ENCODE data around the gene OR6X1. TPM values are rescaled to one million over a fixed set of nuclear protein-coding genes. Genes with fewer than 3 reads are reported as not detected.

Gene OR6X1
- total RNA-seq: not detected
- not detected for polyA plus RNA-seq

DNA sequence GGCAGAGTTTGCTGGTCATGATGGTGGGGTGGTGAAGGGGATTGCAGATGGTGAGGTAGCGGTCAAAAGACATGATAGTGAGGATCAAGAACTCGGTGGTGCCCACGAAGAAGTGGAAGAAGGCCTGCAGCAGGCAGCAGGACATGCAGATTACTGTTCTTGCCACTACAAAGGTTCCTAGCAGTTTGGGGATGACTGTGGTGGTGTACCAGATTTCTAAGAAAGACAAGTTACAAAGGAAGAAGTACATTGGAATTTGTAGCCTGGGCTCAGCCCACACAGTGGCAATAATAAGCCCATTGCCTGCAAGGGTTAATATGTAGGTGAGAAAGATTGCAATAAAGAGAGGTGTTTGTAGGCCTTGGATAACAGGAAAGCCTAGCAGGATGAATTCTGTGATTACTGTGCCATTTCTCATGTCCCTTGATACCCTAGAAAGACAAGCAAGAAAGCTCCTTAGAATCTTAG is at the start of gene OR6X1:
OR6X1 (minus strand) TSS at position 418 of the 468 bp plus-strand sequence; CDS start at position 418, 0 bp downstream.
- Histone ChIP-seq H3K4me3 (ENCODE audit: low read depth, low read length) (no peak within 1 kb of the TSS), H3K36me3 (ENCODE audit: insufficient read depth) (no peaks in the 10 kb centered on the region), H3K27ac (ENCODE audit: low read depth) (no peak within 1 kb of the TSS), H3K4me1 (ENCODE audit: insufficient read depth) (no peaks in the 10 kb centered on the region)
- 86% methylated on average over 3 of the region's 3 CpGs for WGBS
- no peak for DNase-seq (ENCODE audit: extremely low spot score)

DNA sequence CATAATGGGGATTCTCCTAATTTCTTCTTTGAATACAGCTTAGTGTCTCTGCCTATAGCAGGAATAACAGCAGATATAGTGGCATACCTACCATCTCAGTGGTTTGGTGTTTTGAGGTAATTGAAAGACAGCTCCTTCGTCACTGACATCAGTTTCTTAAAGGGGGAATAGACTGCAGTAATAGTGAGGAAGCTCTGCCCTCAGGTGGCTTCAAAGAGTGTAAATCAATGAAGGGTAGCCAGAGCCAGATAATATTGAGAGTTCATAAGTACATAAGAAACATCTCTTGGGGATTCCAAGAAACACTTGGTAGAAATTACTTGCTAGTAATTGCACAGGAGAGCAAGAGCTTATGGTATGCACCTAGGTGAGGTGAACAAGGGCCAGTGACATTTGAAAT is 47.4 kb upstream of the OR6X1 start:
- Histone ChIP-seq H3K27ac (ENCODE audit: low read depth) (no peak overlapping the region), H3K36me3 (ENCODE audit: insufficient read depth) (no peaks in the 10 kb centered on the region), H3K4me1 (ENCODE audit: insufficient read depth) (no peaks in the 10 kb centered on the region), H3K4me3 (ENCODE audit: low read depth, low read length) (no peak overlapping the region)
- 0% methylated on average over 1 of the region's 1 CpG for WGBS
- DNase-seq (ENCODE audit: extremely low spot score): no peak

- H3K36me3 ChIP-seq (ENCODE audit: insufficient read depth): no peaks in the 10 kb centered on the region
- no peak overlapping the region for H3K4me3 ChIP-seq (ENCODE audit: low read depth, low read length)
- H3K4me1 ChIP-seq (ENCODE audit: insufficient read depth): no peaks in the 10 kb centered on the region
- DNase-seq (ENCODE audit: extremely low spot score): no peak
- 64% methylated on average over 3 of the region's 3 CpGs for WGBS
- no peak overlapping the region for H3K27ac ChIP-seq (ENCODE audit: low read depth)
Measured at GRCh38 chr11:123800036-123800435, 45.7 kb upstream of the OR6X1 start.

- no peak for DNase-seq (ENCODE audit: extremely low spot score)
- Histone ChIP-seq H3K4me3 (ENCODE audit: low read depth, low read length) (no peak overlapping the region), H3K27ac (ENCODE audit: low read depth) (no peak overlapping the region), H3K4me1 (ENCODE audit: insufficient read depth) (no peaks in the 10 kb centered on the region), H3K36me3 (ENCODE audit: insufficient read depth) (no peaks in the 10 kb centered on the region)
- WGBS: 82% methylated on average over 4 of the region's 4 CpGs
Measured at GRCh38 chr11:123799438-123799837, 45.1 kb upstream of the OR6X1 start.

DNA sequence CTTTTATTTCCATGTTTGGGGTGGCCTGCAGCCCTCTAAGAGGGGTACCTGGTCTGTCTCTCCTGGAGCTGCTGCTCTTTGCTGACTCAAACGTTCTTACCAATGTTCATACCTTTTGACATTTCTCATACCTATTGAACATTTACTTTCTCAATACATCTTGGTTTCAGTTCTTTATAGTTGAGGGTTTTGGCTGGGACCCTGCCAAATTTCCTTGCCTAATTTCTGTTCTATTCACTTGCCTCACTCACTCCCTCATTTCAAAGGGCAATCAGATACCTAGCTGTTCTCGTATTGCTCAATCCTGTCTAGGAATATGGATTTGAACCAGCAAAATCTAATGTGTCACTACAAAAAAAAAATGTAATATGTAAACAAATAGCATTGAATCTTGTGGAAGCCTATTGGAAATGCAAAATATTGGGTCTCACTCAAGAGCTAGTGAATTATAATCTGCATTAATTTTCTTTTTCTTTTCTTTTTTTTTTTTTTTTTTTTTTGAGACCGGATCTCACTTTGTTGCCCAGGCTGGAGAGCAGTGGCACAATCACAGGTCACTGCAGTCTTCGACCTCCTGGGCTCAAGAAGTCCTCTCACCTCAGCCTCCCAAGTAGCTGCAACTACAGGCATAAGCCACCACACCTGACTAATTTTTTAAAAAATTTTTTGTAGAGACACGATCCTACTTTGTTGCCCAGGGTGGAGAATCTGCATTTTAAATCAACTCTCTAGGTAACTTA is 44.4 kb upstream of the OR6X1 start:
- Histone ChIP-seq H3K4me3 (ENCODE audit: low read depth, low read length) (no peak overlapping the region), H3K27ac (ENCODE audit: low read depth) (no peak overlapping the region), H3K4me1 (ENCODE audit: insufficient read depth) (no peaks in the 10 kb centered on the region), H3K36me3 (ENCODE audit: insufficient read depth) (no peaks in the 10 kb centered on the region)
- 80% methylated on average over 5 of the region's 5 CpGs for WGBS
- no peak for DNase-seq (ENCODE audit: extremely low spot score)

DNA sequence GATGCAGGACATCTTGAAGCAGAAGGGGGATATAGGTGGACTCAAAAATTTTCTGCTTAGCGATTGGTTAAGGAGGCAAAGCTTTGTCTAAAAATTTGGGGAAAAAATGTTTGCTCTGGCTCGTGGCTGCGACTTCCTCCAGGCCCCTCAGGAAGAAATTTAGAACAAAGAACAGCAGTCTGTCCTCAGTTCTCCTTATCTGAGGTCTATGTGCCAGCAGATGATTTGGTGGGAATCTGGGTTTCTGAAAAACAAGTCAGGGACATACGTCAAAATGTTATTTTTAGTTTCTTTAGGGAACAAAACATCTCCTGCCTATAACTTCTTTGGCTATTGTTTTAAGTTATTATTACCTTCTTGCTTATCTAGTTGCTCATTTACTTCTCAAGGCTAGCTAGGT is 43.8 kb upstream of the OR6X1 start:
- Histone ChIP-seq H3K36me3 (ENCODE audit: insufficient read depth) (no peaks in the 10 kb centered on the region), H3K4me1 (ENCODE audit: insufficient read depth) (no peaks in the 10 kb centered on the region), H3K27ac (ENCODE audit: low read depth) (no peak overlapping the region), H3K4me3 (ENCODE audit: low read depth, low read length) (no peak overlapping the region)
- WGBS: 68% methylated on average over 4 of the region's 4 CpGs
- no peak for DNase-seq (ENCODE audit: extremely low spot score)

DNA sequence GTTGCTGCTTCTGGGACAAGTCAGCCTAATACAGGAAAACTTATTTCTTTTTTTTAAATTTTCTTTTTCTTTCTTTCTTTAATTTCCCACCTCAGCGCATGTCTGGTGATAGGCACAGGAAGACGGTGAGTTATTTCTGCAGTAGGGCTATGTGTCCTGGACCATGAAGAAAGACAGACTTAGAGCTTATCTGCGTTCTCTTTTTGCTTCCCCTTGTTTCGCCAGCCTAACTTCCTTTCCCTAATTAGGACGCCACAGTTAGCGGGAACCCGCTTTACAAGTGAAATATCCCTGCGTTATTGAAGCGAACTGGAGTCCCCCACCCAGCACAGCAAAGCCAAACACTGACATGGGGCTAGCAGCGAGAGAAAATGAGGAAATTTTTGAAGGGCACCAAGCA is 43.2 kb upstream of the OR6X1 start:
- Histone ChIP-seq H3K4me3 (ENCODE audit: low read depth, low read length) (no peak overlapping the region), H3K4me1 (ENCODE audit: insufficient read depth) (no peaks in the 10 kb centered on the region), H3K27ac (ENCODE audit: low read depth) (no peak overlapping the region), H3K36me3 (ENCODE audit: insufficient read depth) (no peaks in the 10 kb centered on the region)
- WGBS: 58% methylated on average over 10 of the region's 10 CpGs
- no peak for DNase-seq (ENCODE audit: extremely low spot score)

DNA sequence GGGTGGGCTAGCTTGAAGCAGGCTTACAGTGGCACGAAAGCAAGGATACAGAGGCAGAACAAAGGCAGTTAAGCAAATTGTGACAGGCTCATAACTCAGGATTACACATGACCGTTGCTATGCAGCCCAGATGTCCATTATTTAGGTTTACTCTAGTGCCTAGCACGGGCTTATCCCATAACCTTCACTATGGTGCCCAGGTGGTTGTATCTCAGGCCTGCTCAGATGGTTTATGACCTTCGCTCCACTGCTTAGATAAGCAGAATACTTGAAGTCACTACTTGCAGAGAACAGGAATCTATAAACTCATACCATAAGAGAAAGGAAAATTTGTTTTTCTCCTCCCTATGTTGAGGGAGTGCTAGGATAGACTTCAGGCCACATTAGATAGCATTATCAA is 42.8 kb upstream of the OR6X1 start:
- Histone ChIP-seq H3K4me1 (ENCODE audit: insufficient read depth) (no peaks in the 10 kb centered on the region), H3K4me3 (ENCODE audit: low read depth, low read length) (no peak overlapping the region), H3K27ac (ENCODE audit: low read depth) (no peak overlapping the region), H3K36me3 (ENCODE audit: insufficient read depth) (no peaks in the 10 kb centered on the region)
- WGBS: 26% methylated on average over 4 of the region's 4 CpGs
- no peak for DNase-seq (ENCODE audit: extremely low spot score)

- Histone ChIP-seq H3K36me3 (ENCODE audit: insufficient read depth) (no peaks in the 10 kb centered on the region), H3K4me3 (ENCODE audit: low read depth, low read length) (no peak overlapping the region), H3K27ac (ENCODE audit: low read depth) (no peak overlapping the region), H3K4me1 (ENCODE audit: insufficient read depth) (no peaks in the 10 kb centered on the region)
- WGBS: 95% methylated on average over 1 of the region's 1 CpG
- DNase-seq (ENCODE audit: extremely low spot score): no peak
Measured at GRCh38 chr11:123796226-123796625, 41.9 kb upstream of the OR6X1 start.

DNA sequence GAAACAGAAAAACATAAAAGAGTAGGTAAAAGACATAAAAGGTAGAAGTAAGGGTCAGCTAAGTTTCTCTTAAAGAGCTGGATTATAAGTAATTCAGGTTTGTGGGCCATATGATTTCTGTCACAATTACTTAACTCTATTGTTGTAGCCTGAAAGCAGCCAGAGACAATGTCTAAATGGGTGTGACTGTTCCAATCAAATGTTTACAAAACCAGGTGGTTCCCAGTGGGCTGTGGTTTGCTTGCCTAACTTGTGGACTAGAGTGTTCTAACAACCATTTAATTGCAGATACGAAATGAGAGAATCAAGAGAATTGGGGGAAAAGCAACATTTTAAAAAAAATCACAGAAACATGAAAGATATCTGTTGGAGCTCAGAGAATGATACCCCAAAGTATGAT is 29.2 kb upstream of the OR6X1 start:
- Histone ChIP-seq H3K4me3 (ENCODE audit: low read depth, low read length) (no peak overlapping the region), H3K36me3 (ENCODE audit: insufficient read depth) (no peaks in the 10 kb centered on the region), H3K4me1 (ENCODE audit: insufficient read depth) (no peaks in the 10 kb centered on the region), H3K27ac (ENCODE audit: low read depth) (no peak overlapping the region)
- no peak for DNase-seq (ENCODE audit: extremely low spot score)
- WGBS: 74% methylated on average over 1 of the region's 1 CpG

GRCh38 chr11:123778511-123778910 is 24.2 kb upstream of the OR6X1 start:
- no peak for DNase-seq (ENCODE audit: extremely low spot score)
- H3K4me1 ChIP-seq (ENCODE audit: insufficient read depth): no peaks in the 10 kb centered on the region
- no peak overlapping the region for H3K4me3 ChIP-seq (ENCODE audit: low read depth, low read length)
- 93% methylated on average over 1 of the region's 1 CpG for WGBS
- H3K27ac ChIP-seq (ENCODE audit: low read depth): no peak overlapping the region
- H3K36me3 ChIP-seq (ENCODE audit: insufficient read depth): no peaks in the 10 kb centered on the region

GRCh38 chr11:123775715-123776549 is 21.6 kb upstream of the OR6X1 start:
- no peak for DNase-seq (ENCODE audit: extremely low spot score)
- 45% methylated on average over 4 of the region's 4 CpGs for WGBS
- no peaks in the 10 kb centered on the region for H3K36me3 ChIP-seq (ENCODE audit: insufficient read depth)
- H3K27ac ChIP-seq (ENCODE audit: low read depth): no peak overlapping the region
- no peak overlapping the region for H3K4me3 ChIP-seq (ENCODE audit: low read depth, low read length)
- H3K4me1 ChIP-seq (ENCODE audit: insufficient read depth): no peaks in the 10 kb centered on the region

GRCh38 chr11:123775289-123775688 is 21.0 kb upstream of the OR6X1 start:
- DNase-seq (ENCODE audit: extremely low spot score): no peak
- WGBS: 68% methylated on average over 1 of the region's 1 CpG
- Histone ChIP-seq H3K4me3 (ENCODE audit: low read depth, low read length) (no peak overlapping the region), H3K4me1 (ENCODE audit: insufficient read depth) (no peaks in the 10 kb centered on the region), H3K36me3 (ENCODE audit: insufficient read depth) (no peaks in the 10 kb centered on the region), H3K27ac (ENCODE audit: low read depth) (no peak overlapping the region)

DNA sequence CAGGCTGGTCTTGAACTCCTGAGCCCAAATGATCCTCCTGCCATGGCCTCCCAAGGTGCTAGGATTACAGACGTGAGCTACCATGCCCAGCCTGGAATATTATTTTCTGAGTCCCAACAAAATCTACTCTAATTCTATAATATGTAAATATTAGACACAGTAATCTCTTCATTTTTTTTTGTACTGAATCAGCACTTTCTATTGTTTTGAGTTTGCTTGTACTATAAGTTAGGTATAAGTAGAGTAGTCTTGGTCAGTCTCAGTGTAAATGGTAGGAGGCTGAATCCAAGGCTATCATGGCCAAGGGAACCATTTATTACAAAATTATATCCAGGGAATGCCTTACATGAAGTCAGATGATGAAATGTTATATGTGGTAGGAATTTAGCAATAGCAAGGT is 19.6 kb upstream of the OR6X1 start:
- 73% methylated on average over 1 of the region's 1 CpG for WGBS
- no peak for DNase-seq (ENCODE audit: extremely low spot score)
- H3K27ac ChIP-seq (ENCODE audit: low read depth): no peak overlapping the region
- H3K4me1 ChIP-seq (ENCODE audit: insufficient read depth): no peaks in the 10 kb centered on the region
- H3K36me3 ChIP-seq (ENCODE audit: insufficient read depth): no peaks in the 10 kb centered on the region
- H3K4me3 ChIP-seq (ENCODE audit: low read depth, low read length): no peak overlapping the region
